Kidney (tissue), 14 donors: ENCODE measurements around the gene RECK. TPM values are rescaled to one million over a fixed set of nuclear protein-coding genes. Genes with fewer than 3 reads are reported as not detected.
A peak's percentile ranks its signal among the peaks of the same experiment; 100 is the strongest.
"Not testable (repeated sequence)": the region's sequence is repeated elsewhere in the genome, so short reads cannot be mapped to it uniquely, and the experiment has no call there.

ENCODE experiments used
- DNase-seq, 5 donors: peaks; one replicate each; pipeline ENCODE4 v3.0.0-alpha.2; 2013 to 2020
- FAIRE-seq: peaks from 2 replicates; lab custom pipeline; 2012; peaks lifted over from hg19 to GRCh38; lab: Jason Lieb, UNC
- H3K27ac ChIP-seq, 2 donors: one replicate each; pipeline ENCODE4 v1.7.0; 2013; ENCODE audit warnings: low read depth in 2 of 2, low read length in 2 of 2, inconsistent platforms in 1 of 2
- H3K27me3 ChIP-seq: one replicate; pipeline ENCODE4 v1.7.1; 2013; ENCODE audit warnings: low read length, inconsistent platforms; ENCODE audit not compliant: control insufficient read depth, insufficient read depth
- H3K36me3 ChIP-seq, 3 donors: one replicate each; pipeline versions ENCODE4 v1.7.0 to v1.7.1; 2013; ENCODE audit warnings: low read length in 3 of 3, control low read depth in 1 of 3, inconsistent platforms in 1 of 3; ENCODE audit not compliant: insufficient read depth in 3 of 3, control insufficient read depth in 2 of 3
- H3K4me1 ChIP-seq, 3 donors: one replicate each; pipeline versions ENCODE4 v1.7.0 to v1.7.1; 2013; ENCODE audit warnings: low read length in 3 of 3, inconsistent platforms in 1 of 3, low read depth in 1 of 3; ENCODE audit not compliant: control insufficient read depth in 2 of 3, insufficient read depth in 2 of 3
- H3K4me3 ChIP-seq, 3 donors: one replicate each; pipeline versions ENCODE4 v1.7.0 to v1.8.1; 2013; ENCODE audit warnings: low read length in 3 of 3, control low read depth in 1 of 3, inconsistent platforms in 1 of 3
- H3K9ac ChIP-seq, 3 donors: one replicate each; pipeline versions ENCODE4 v1.7.0 to v1.7.1; 2013; ENCODE audit warnings: low read length in 3 of 3, control low read depth in 1 of 3, inconsistent platforms in 1 of 3
- H3K9me3 ChIP-seq, 3 donors: one replicate each; pipeline versions ENCODE4 v1.7.0 to v1.7.1; 2013; ENCODE audit warnings: low read length in 3 of 3, control low read depth in 1 of 3, inconsistent platforms in 1 of 3; ENCODE audit not compliant: control insufficient read depth in 2 of 3, insufficient read depth in 1 of 3
- CTCF ChIP-seq: IDR thresholded peaks from 3 replicates; pipeline ENCODE4 v1.5.1; 2012; ENCODE audit warnings: mild to moderate bottlenecking, moderate library complexity, borderline replicate concordance; ENCODE audit not compliant: insufficient read depth; ENCODE audit errors: extremely low read depth
- intact Hi-C: fragments of 100-400 bp; cut with DNase I; formaldehyde crosslinking; loops from one replicate; pipeline ENCODE4 v1.11.1; 2022
- polyA plus RNA-seq: library from polyadenylated mRNA; stranded (reverse); fragments of 350-450 nt; fragmentation: Illumina TruSeq; extraction: RNeasy Lipid Tissue Mini Kit (QIAGEN cat#74804); gene quantifications from one replicate; pipeline ENCODE4 v1.2.3, GENCODE V29; 2014; ENCODE audit warnings: low read depth, low replicate concordance; ENCODE audit not compliant: insufficient read depth
- total RNA-seq: library from RNA; stranded (reverse); fragmentation: NEBNext Ultra II Directional; extraction: Animal tissue kit (Norgen Biotek cat#: 25700); gene quantifications from one replicate; pipeline ENCODE4 v1.2.1, GENCODE V29; 2021
- donor health status: control.
- donor health status: control.
- donor health status: control.
- donor health status: control.
- donor health status: control.
- donor health status: DM: yes; HTN: yes; CAD: no.
- donor health status: Normal renal cell carcinoma (clear cell type).

Gene RECK
- total and polyA plus RNA-seq, 2 donors from 2014 or later: 4.5 to 10.4 TPM

GRCh38 chr9:36129139-36129538 lies 92.4 kb downstream of the RECK start:
- Histone ChIP-seq H3K4me3 (no peak overlapping the region), H3K27me3 (no peaks in the 10 kb centered on the region), H3K9me3 (no peaks in the 10 kb centered on the region), H3K27ac (no peak overlapping the region), H3K4me1 (no peaks in the 10 kb centered on the region), H3K36me3 (no peaks in the 10 kb centered on the region), H3K9ac (no peak overlapping the region)
- DNase-seq: no peak
- intact Hi-C loops: no loop called here
- FAIRE-seq: no peak
- TF ChIP-seq CTCF: no peak

- H3K27ac ChIP-seq, H3K9me3 ChIP-seq, DNase-seq, H3K36me3 ChIP-seq, FAIRE-seq, intact Hi-C loops, H3K9ac ChIP-seq, H3K4me1 ChIP-seq, H3K27me3 ChIP-seq, H3K4me3 ChIP-seq: not testable (repeated sequence)
These were observed 95.0 kb downstream of the RECK start for GRCh38 chr9:36131666-36132065.

- H3K36me3 ChIP-seq: no peaks in the 10 kb centered on the region
- no peaks in the 10 kb centered on the region for H3K27me3 ChIP-seq
- no peak overlapping the region for H3K4me3 ChIP-seq
- FAIRE-seq (no peak), DNase-seq (no peak)
- H3K4me1 ChIP-seq: peaks cover 0 to 2% (median 0%) of the 10 kb centered on the region in 3 donors
- TF ChIP-seq CTCF: no peak
- intact Hi-C loops: no loop called here
- no peaks in the 10 kb centered on the region for H3K9me3 ChIP-seq
- no peak overlapping the region for H3K27ac ChIP-seq
- no peak overlapping the region for H3K9ac ChIP-seq
These were observed 95.4 kb downstream of the RECK start for GRCh38 chr9:36132086-36132485.

- intact Hi-C loops: no loop called here
- Histone ChIP-seq H3K9me3 (no peaks in the 10 kb centered on the region), H3K36me3 (no peaks in the 10 kb centered on the region), H3K4me1 (peaks cover 0 to 8% (median 0%) of the 10 kb centered on the region in 3 donors), H3K9ac (no peak overlapping the region), H3K27ac (no peak overlapping the region), H3K27me3 (no peaks in the 10 kb centered on the region), H3K4me3 (no peak overlapping the region)
- FAIRE-seq (no peak), DNase-seq (peak in 1 of 5 donors; percentile 34)
- TF ChIP-seq CTCF: no peak
These were observed 98.2 kb downstream of the RECK start for GRCh38 chr9:36134761-36135505.
